ENCODE data around the gene COG5.

COG5 gene

DNA sequence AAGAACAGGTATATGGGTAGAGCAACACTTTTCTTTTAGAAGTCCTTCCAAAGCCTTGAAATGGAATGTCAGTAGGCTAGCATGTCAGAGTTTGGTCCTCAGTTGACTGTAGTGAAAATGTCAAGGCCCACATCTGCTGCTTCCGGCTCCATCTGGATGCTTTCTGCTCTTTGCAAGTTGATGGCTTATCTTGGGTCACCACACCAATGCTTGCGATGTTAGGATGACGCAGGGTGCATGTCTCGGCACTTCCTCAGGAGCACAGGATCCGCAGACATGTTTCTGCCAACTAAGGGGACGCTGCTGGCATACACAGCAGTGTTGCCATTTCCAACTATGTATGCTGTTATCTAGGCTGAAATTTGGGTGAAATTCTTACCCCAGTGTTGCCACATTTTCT is 408.9 kb downstream of the COG5 start:
- DNase-seq (ENCODE audit: low spot score): no peak

GRCh38 chr7:107152011-107152410 is 411.7 kb downstream of the COG5 start:
- peak; percentile 61 for DNase-seq (ENCODE audit: low spot score)

Measured in LoVo (cell line).